HG03095 (cell line): ENCODE measurements around the gene PTPRT.
"Not testable (repeated sequence)": the region's sequence is repeated elsewhere in the genome, so short reads cannot be mapped to it uniquely, and the experiment has no call there.

Source experiments
- ATAC-seq: cut with Tn5 transposase; IDR thresholded peaks from one replicate; pipeline ENCODE4 v1.9.1; 2021; ENCODE audit warnings: moderate library complexity; ENCODE audit not compliant: unreplicated experiment

PTPRT gene

GRCh38 chr20:42255821-42256220, 933.9 kb downstream of the PTPRT start:
- no peak for ATAC-seq

- ATAC-seq: no peak
Measured at GRCh38 chr20:42254673-42255072, 935.0 kb downstream of the PTPRT start.

GRCh38 chr20:42252116-42252515, 937.6 kb downstream of the PTPRT start:
- no peak for ATAC-seq

- no peak for ATAC-seq
Measured at GRCh38 chr20:42218621-42219374, 970.9 kb downstream of the PTPRT start.

GRCh38 chr20:42214074-42214473, 975.6 kb downstream of the PTPRT start:
- ATAC-seq: no peak

- ATAC-seq: no peak
Measured at GRCh38 chr20:42212391-42212790, 977.3 kb downstream of the PTPRT start.

GRCh38 chr20:42206557-42206956, 983.1 kb downstream of the PTPRT start:
- not testable (repeated sequence) for ATAC-seq

- ATAC-seq: no peak
Measured at GRCh38 chr20:42204109-42204660, 985.5 kb downstream of the PTPRT start.

- ATAC-seq: no peak
Measured at GRCh38 chr20:42197599-42197998, 992.1 kb downstream of the PTPRT start.

- no peak for ATAC-seq
Measured at GRCh38 chr20:42193119-42193518, 996.6 kb downstream of the PTPRT start.

- ATAC-seq: no peak
Measured at GRCh38 chr20:42192321-42192720, 997.4 kb downstream of the PTPRT start.

GRCh38 chr20:42191140-42191860, 998.4 kb downstream of the PTPRT start:
- ATAC-seq: no peak

- ATAC-seq: no peak
Measured at GRCh38 chr20:42190084-42190483, 999.6 kb downstream of the PTPRT start.

GRCh38 chr20:42186337-42186736, 1003.4 kb downstream of the PTPRT start:
- ATAC-seq: no peak

GRCh38 chr20:42183147-42183546, 1006.6 kb downstream of the PTPRT start:
- no peak for ATAC-seq

- no peak for ATAC-seq
Measured at GRCh38 chr20:42181064-42181463, 1008.6 kb downstream of the PTPRT start.

- no peak for ATAC-seq
Measured at GRCh38 chr20:42179768-42180167, 1009.9 kb downstream of the PTPRT start.

- no peak for ATAC-seq
Measured at GRCh38 chr20:42173440-42173839, 1016.3 kb downstream of the PTPRT start.

- no peak for ATAC-seq
Measured at GRCh38 chr20:42164121-42164890, 1025.4 kb downstream of the PTPRT start.

GRCh38 chr20:42161228-42161829, 1028.4 kb downstream of the PTPRT start:
- ATAC-seq: no peak

- ATAC-seq: no peak
Measured at GRCh38 chr20:42159808-42160207, 1029.9 kb downstream of the PTPRT start.
